K562 (cell line): ENCODE data around the gene SELENOO. TPM values are rescaled to one million over a fixed set of nuclear protein-coding genes. Genes with fewer than 3 reads are reported as not detected.

Source experiments
- ATAC-seq: fragments of 200-7000 bp; cut with Tn5 transposase; 3 replicates; pipeline ENCODE4 v1.9.1; 2020; ENCODE audit warnings: moderate library complexity
- BruUV-seq: library from RNA; stranded (reverse); fragments of 400-500 nt; replicated peaks from 2 replicates; lab custom pipeline; 2021; lab: Mats Ljungman, UMichigan
- CTCF ChIA-PET: fragments of 300-600 bp; formaldehyde crosslinking; extraction: SDS; loops from one replicate; lab custom pipeline; 2021; ENCODE audit warnings: low intra/inter-chr PET ratio; lab: Yijun Ruan, JAX
- POLR2A ChIA-PET: fragments of 300-600, 350-650 bp; sonication (Branson Sonifier 250); formaldehyde crosslinking; extraction: SDS; loops from one replicate; lab custom pipeline; 2021; ENCODE audit warnings: antibody characterized with exemption, inconsistent platforms; lab: Yijun Ruan, JAX
- DNase-seq, 4 experiments: peaks; one replicate each; pipeline versions ENCODE4 v3.0.0 to v3.0.0-alpha.2; 2011 to 2018; ENCODE audit warnings: low spot score in 3 of 4, mixed read lengths in 3 of 4; ENCODE audit errors: extremely low read depth in 1 of 4
- FAIRE-seq: peaks from 2 replicates; lab custom pipeline; 2011; peaks lifted over from hg19 to GRCh38; lab: Jason Lieb, UNC
- H2AFZ ChIP-seq: 2 replicates; pipeline ENCODE4 v1.6.0; 2011; ENCODE audit warnings: low read depth, low read length, control low read depth, inconsistent platforms
- H3K27ac ChIP-seq: fragments of 200-600 bp; 3 replicates; pipeline ENCODE4 v1.8.0; 2011; ENCODE audit warnings: low read depth, mild to moderate bottlenecking, control low read depth, inconsistent platforms, low read length, moderate library complexity, mixed read lengths; ENCODE audit errors: extremely low read depth
- H3K27me3 ChIP-seq, 2 experiments: fragments of 300-600 bp in 1 of 2; 2 replicates in 1 of 2; 3 replicates in 1 of 2; pipeline versions ENCODE4 v1.6.0 to v1.8.0; 2011; ENCODE audit warnings: inconsistent platforms in 2 of 2, low read length in 2 of 2, mild to moderate bottlenecking in 1 of 2, mixed read lengths in 1 of 2, moderate library complexity in 1 of 2; ENCODE audit not compliant: control insufficient read depth in 2 of 2, insufficient read depth in 2 of 2
- H3K36me3 ChIP-seq: fragments of 300-600 bp; 3 replicates; pipeline ENCODE4 v1.8.0; 2011; ENCODE audit warnings: mild to moderate bottlenecking, low read length, inconsistent platforms; ENCODE audit not compliant: control insufficient read depth, insufficient read depth
- H3K4me1 ChIP-seq, 2 experiments: fragments of 200-600 bp in 1 of 2; replicated peaks in 1 of 2; 2 replicates in 1 of 2; 3 replicates in 1 of 2; pipeline versions ENCODE4 v1.5.1 to v1.8.0; 2011; ENCODE audit warnings: inconsistent platforms in 2 of 2, low read length in 2 of 2, mild to moderate bottlenecking in 1 of 2, mixed read lengths in 1 of 2, moderate library complexity in 1 of 2; ENCODE audit not compliant: control insufficient read depth in 2 of 2, insufficient read depth in 2 of 2
- H3K4me2 ChIP-seq: 2 replicates; pipeline ENCODE4 v1.6.1; 2011; ENCODE audit warnings: low read length, control low read depth, inconsistent platforms, mixed read lengths; ENCODE audit not compliant: insufficient read depth
- H3K4me3 ChIP-seq: fragments of 200-600 bp; sonication (generic), shearing (Covaris generic); 2 replicates; pipeline ENCODE4 v1.5.1; 2016; ENCODE audit warnings: control low read depth, inconsistent platforms
- H3K79me2 ChIP-seq: fragments of 200-600 bp; 3 replicates; pipeline ENCODE4 v1.8.0; 2011; ENCODE audit warnings: low read length, inconsistent platforms; ENCODE audit not compliant: control insufficient read depth, insufficient read depth
- H3K9ac ChIP-seq, 2 experiments: 2 replicates each; pipeline versions ENCODE4 v1.6.0 to v1.6.1; 2011; ENCODE audit warnings: low read depth in 2 of 2, low read length in 2 of 2, control low read depth in 1 of 2, inconsistent platforms in 1 of 2, mild to moderate bottlenecking in 1 of 2, mixed read lengths in 1 of 2; ENCODE audit not compliant: insufficient read depth in 1 of 2
- H3K9me1 ChIP-seq: one replicate; pipeline ENCODE4 v1.6.0; 2011; ENCODE audit warnings: inconsistent platforms, mild to moderate bottlenecking, low read length, moderate library complexity; ENCODE audit not compliant: control insufficient read depth, insufficient read depth
- H3K9me3 ChIP-seq: replicated peaks from 2 replicates; pipeline ENCODE4 v1.5.1; 2011; ENCODE audit warnings: low read depth, low read length, inconsistent platforms; ENCODE audit not compliant: control insufficient read depth, insufficient read depth
- H4K20me1 ChIP-seq: replicated peaks from 2 replicates; pipeline ENCODE4 v1.6.1; 2011; ENCODE audit warnings: low read length, inconsistent platforms, mixed read lengths; ENCODE audit not compliant: control insufficient read depth, insufficient read depth
- GABPB1 ChIP-seq: sonication (generic); formaldehyde crosslinking; IDR thresholded peaks from 2 replicates; pipeline ENCODE4 v1.8.0; 2022; ENCODE audit warnings: mild to moderate bottlenecking, missing genetic modification reagents
- POLR2G ChIP-seq: fragments of 200-400 bp; formaldehyde crosslinking; IDR thresholded peaks from 2 replicates; pipeline ENCODE4 v1.6.1; 2017; ENCODE audit warnings: low read depth, mild to moderate bottlenecking, antibody characterized with exemption, low read length, moderate library complexity
- RBFOX2 ChIP-seq: fragments of 200-400 bp; formaldehyde crosslinking; IDR thresholded peaks from 2 replicates; pipeline ENCODE4 v1.6.1; 2017; ENCODE audit warnings: low read depth, mild to moderate bottlenecking, low read length, moderate library complexity
- SAP30 ChIP-seq: fragments of 200-600 bp; sonication (generic); IDR thresholded peaks from 2 replicates; pipeline ENCODE4 v1.6.1; 2012; ENCODE audit warnings: borderline replicate concordance, low read depth, mild to moderate bottlenecking, moderate library complexity, low read length, control low read depth, inconsistent platforms; ENCODE audit not compliant: insufficient read depth, poor library complexity, severe bottlenecking
- SPI1 ChIP-seq: IDR thresholded peaks from 2 replicates; pipeline ENCODE4 v1.6.1; 2011; ENCODE audit warnings: low read depth, low read length, control low read depth, borderline replicate concordance
- STAT6 ChIP-seq: sonication (generic); formaldehyde crosslinking; IDR thresholded peaks from 2 replicates; pipeline ENCODE4 v1.8.1; 2023; ENCODE audit warnings: mild to moderate bottlenecking, missing genetic modification reagents
- ZNF644 ChIP-seq: fragments of 200-800 bp; sonication (Bioruptor generic); IDR thresholded peaks from 2 replicates; pipeline ENCODE4 v1.6.1; 2016; ENCODE audit warnings: low read depth, missing genetic modification characterization, missing compliant biosample characterization
- WGBS: fragments of 100-300 bp; shearing (Covaris generic); methylation state at CpG from one replicate; pipeline ENCODE4 v1.1.6; 2016; ENCODE audit warnings: low coverage, mixed read lengths; ENCODE audit not compliant: insufficient coverage; ENCODE audit errors: missing lambda C conversion rate; 5-methylcytosine and 5-hydroxymethylcytosine counted together
- in situ Hi-C: fragments of 300-500 bp; cut with MboI; formaldehyde crosslinking; loops from 4 replicates; pipeline ENCODE4 v1.15.0; 2018; ENCODE audit warnings: inconsistent platforms, mixed read lengths
- intact Hi-C: fragments of 100-400 bp; cut with micrococcal nuclease; formaldehyde crosslinking; loops from 2 replicates; pipeline ENCODE4 v1.14.2; 2022
- polyA plus RNA-seq, 8 experiments: library from polyadenylated mRNA; depleted of rRNA in 4 of 8; stranded (reverse) in 5 of 8; unstranded in 3 of 8; fragments of >200 nt; fragmentation: Nextera tagmentation in 2 of 8; fragmentation: Illumina TruSeq in 1 of 8; extraction: Ambion mirVana in 2 of 8; extraction: Trizol in 1 of 8; gene quantifications; 2 replicates each; pipeline versions ENCODE4 v1.2.1 to v1.2.3, GENCODE V29; 2011 to 2014; ENCODE audit warnings: inconsistent platforms in 1 of 8, missing spikeins in 1 of 8
- total RNA-seq, 7 experiments: library from RNA; depleted of rRNA in 6 of 7; stranded (reverse); fragments of >200 nt in 6 of 7; fragmentation: Illumina TruSeq in 2 of 7; extraction: Trizol in 2 of 7; gene quantifications; 2 replicates each; pipeline versions ENCODE4 v1.2.1 to v1.2.3, GENCODE V29; 2011 to 2021; ENCODE audit warnings: low replicate concordance in 1 of 7

The SELENOO gene
- total and polyA plus RNA-seq, 9 of the 15 experiments (the other 6 are each of a cell fraction or from before 2014, with no cell fraction given): 0.37 to 24.9 (median 8.3) TPM

- Histone ChIP-seq H3K4me1 (peaks cover 12 to 62% of the 10 kb centered on the region in 2 experiments), H3K9me1 (peaks cover 7% of the 10 kb centered on the region), H3K27ac (no peak overlapping the region)
- POLR2A ChIA-PET: interaction anchor here (0.6 kb wide), 1 partner anchor 196 kb away, joined by 5 read pairs; no protein-coding TSS in a partner anchor
- no peak for ATAC-seq
- intact Hi-C loops: no loop called here
- 0 out of 2 replicates have a peak, but pooled peaks have one; percentile 18 for TF ChIP-seq POLR2G
- TF ChIP-seq ZNF644: no peak
- TF ChIP-seq SAP30: no peak
- no peak for TF ChIP-seq STAT6 (CRISPR knock-in tag)
- peak; percentile 25; the same call in 1 of the 2 replicates for TF ChIP-seq RBFOX2
- TF ChIP-seq GABPB1 (CRISPR knock-in tag): no peak
- peak; percentile 25; the same call in 1 of the 2 replicates for TF ChIP-seq SPI1
- TF ChIP-seq, all 486 proteins: peak for 3
- no peak overlapping the region for H2AFZ ChIP-seq
- no peak for DNase-seq
- peaks cover 48% of the 10 kb centered on the region for H3K79me2 ChIP-seq
- CTCF ChIA-PET: no interaction called here
- H3K27me3 ChIP-seq: no peaks in the 10 kb centered on the region
- no peaks in the 10 kb centered on the region for H3K9me3 ChIP-seq
- FAIRE-seq: no peak
- no TSS peak for BruUV-seq
- no peak overlapping the region; a peak in 1 of 4 replicates for H3K9ac ChIP-seq
- H3K36me3 ChIP-seq: peaks cover 59% of the 10 kb centered on the region; the same call in 2 of the 3 replicates
- peaks cover 8% of the 10 kb centered on the region for H4K20me1 ChIP-seq
- no peak overlapping the region for H3K4me3 ChIP-seq
- H3K4me2 ChIP-seq: no peak overlapping the region
- 94% methylated on average over 6 of the region's 25 CpGs for WGBS
- in situ Hi-C loops: no loop called here
These were observed 8.2 kb upstream of the SELENOO start for GRCh38 chr22:50192436-50193204.
